DOHH2 (cell line): Measurements from ENCODE around the gene APOL2.

Experiments
- CTCF ChIP-seq: fragments of 200-600 bp; sonication (generic); IDR thresholded peaks from one replicate; pipeline ENCODE4 v1.5.1; 2014; ENCODE audit warnings: antibody characterized with exemption, mild to moderate bottlenecking, low read depth, low read length; ENCODE audit not compliant: poor library complexity, severe bottlenecking
- EZH2phosphoT487 ChIP-seq: fragments of 200-600 bp; sonication (generic); IDR thresholded peaks from 2 replicates; pipeline ENCODE4 v1.6.1; 2017; ENCODE audit warnings: borderline replicate concordance, mild to moderate bottlenecking, antibody characterized with exemption, low read length, moderate library complexity, mixed read lengths

DNA sequence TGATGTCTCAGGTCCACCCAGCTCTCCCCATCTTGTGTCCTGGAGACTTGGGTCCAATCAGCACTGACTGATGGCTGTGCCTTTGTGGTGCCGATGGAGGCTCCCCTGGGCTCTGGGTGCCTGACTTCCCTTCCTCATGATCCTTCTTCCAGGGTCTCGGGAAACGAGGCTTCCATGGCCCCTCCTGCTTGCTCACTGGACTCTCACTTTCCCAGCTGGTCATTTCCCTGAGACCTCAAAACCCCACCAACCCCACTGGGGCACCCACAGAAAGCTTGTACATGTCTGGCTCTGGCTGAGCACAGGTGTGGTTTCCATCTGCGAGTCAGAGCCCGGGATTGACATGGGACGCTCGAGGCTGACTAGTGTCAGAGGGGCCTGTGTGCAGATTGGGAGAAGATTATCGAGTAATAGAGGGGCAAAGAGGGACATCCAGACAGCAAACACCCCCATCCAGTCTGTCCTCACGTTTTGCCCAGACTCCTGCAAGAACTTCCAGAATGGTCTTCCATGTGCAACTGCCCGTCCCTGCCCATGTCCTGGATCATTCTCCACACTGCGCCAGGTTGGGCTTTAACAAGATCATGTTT lies 28.7 kb upstream of the APOL2 start:
- TF ChIP-seq CTCF (no peak), EZH2phosphoT487 (no peak)
